Measurements from ENCODE around the gene MALSU1.
"Not testable (repeated sequence)": the region's sequence is repeated elsewhere in the genome, so short reads cannot be mapped to it uniquely, and the experiment has no call there.

MALSU1 gene

DNA sequence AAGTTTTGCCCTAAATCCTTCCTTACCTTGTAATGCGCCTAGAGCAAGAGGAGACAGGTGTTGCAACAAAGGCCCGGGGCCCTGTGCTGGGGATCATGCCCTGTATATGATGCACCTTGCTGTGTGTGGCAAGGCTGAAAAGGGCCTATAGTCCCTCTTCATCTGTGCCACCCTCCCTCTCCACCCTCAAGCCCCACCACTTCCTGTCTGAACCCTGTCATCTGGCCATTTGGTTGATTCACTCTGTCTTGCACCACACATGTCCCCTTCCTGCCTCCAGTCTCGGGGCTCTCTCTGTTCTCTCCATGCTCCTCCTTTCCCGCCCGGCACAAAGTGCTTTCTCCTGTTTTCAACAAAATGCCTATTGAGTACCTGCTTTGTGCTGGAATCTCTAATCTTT is 11.5 kb upstream of the MALSU1 start:
- DNase-seq = no peak

DNA sequence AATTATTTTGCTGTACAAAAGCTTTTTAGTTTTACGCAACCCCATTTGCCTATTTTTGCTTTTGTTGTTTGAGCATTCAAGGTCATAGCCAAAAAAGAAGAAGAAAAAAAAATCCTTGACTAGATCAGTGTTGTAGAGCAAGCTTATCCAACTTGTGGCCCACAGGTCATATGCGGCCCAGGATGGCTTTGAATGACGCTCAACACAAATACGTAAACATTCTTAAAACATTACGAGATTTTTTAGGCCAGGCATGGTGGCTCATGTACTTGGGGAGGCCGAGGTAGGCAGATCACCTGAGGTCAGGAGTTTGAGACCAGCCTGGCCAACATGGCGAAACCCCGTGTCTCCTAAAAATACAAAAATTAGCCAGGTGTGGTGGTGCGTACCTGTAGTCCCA is 8.1 kb upstream of the MALSU1 start:
- no peak for DNase-seq

DNA sequence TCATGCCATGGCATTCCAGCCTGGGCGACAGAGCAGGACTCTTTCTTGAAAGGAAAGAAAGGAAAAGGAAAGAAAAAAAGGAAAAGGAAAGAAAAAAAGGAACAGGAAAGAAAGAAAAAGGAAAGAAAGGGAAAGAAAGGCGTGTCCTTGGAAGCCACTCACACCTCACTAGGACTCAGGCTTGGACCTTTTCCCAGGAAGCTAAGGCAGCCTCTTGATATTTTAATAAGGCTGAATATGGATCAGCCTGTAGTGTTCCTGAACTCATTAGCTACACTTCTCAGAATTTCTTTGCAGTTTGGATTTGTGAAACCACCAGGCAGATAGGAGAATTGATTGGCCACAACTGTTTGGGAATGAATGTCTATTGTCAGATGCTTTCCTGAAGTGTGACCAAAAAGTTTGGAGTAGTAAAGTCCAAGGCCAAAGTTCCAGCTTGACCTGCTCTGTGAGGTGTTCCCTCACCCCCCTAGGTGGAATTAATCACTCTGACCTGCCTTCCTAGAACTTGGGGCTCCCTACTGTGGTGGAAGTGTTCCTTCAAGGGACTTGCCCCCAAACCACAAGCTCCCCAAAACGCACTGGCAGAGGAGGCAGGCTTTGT is 7.1 kb upstream of the MALSU1 start:
- DNase-seq = no peak

DNA sequence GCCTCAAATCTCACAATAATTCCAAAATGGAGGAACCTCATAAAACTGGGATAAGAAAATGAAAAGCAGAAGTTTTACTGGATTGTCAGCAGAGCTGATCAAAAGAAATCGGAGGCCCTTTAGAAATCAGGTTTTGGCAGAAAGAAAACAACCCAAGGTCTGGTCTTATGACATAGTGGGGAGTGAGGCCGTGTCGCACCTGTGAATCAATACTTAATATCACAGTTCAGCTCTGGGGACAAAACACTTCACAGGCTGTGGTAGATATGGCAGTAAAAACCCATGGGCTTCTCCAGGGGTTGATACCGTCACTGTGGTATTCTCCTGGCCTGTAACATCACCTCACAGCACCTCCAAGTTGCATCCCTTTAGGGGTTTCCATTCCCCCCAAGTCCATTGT is 6.5 kb upstream of the MALSU1 start:
- DNase-seq = no peak

DNA sequence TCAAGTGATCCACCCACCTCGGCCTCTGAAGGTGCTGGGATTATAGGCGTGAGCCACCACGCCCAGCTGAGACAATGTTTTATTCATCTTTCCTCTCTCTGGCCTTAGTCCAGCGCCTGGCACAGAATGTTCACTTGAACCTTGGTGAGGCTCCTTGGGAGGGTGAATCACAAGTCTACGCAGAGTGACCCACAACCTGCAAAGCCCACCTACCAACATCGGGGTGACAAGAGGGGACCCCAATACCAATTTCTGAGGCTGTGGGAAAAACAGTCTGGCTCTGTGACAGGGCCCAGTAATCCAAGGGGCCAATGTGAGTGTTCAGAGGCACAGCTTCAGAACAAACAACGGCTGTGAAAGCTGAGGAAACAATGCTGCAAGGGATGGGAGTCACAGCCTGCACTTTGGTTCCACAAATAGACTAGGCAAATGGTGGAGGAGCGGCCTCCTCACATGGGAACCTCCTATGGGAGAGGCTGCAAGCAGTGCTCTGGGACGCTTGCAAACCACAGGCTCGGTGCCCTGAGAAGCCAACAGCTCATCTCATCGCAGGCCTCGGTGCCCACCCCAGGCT is 5.6 kb upstream of the MALSU1 start:
- DNase-seq = no peak

DNA sequence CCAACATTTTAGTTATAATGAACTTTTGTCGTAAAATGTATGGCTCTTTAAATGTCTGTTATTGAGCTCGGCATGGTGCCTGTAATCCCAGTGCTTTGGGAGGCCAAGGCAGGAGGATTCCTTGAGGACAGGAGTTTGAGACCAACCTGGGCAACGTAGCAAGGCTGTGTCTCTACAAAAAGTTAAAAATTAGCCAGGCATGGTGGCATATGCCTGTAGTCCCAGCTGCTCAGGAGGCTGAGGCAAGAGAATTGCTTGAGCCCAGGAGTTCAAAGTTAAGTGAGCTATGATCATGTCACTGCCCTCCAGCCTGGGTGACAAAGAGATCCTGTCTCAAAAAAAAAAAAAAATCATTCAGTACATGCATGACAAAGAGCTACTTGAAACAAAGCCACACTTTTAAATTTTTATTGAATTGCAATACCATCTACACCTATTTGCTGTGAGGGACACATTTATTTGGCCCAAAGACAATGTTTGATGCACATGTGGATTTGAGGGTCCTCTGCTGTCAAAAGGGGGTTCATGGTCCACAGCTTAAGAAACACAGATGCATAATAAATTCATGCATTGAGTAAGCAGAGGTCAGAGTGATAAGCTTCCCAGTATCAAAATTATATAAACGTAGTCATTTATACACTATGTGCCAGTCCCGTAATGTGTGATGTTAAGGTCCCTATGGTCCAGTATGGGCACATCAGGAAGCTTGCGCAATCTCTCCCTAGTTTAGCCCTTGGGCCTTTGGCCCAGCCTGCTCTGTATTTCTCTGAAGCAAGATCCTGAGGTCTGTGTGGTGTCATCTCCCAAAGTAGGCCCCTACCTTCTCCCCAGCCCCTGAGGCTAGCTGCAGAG is 4.4 kb upstream of the MALSU1 start:
- DNase-seq = no peak

DNA sequence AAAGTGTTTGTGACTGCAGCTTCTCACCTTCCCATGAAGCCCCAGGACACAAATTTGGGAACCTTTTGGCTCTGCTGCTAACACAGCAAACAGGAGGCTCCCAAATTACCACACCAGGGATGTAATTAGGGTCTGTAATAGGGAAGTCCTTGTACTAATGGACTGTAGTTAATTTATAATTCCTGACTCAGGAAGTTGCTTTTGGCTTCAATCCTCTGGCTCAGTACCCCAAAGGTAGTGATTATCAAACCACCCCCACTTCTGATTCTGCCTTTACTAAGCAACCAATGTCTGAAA is 3.8 kb upstream of the MALSU1 start:
- no peak for DNase-seq

DNA sequence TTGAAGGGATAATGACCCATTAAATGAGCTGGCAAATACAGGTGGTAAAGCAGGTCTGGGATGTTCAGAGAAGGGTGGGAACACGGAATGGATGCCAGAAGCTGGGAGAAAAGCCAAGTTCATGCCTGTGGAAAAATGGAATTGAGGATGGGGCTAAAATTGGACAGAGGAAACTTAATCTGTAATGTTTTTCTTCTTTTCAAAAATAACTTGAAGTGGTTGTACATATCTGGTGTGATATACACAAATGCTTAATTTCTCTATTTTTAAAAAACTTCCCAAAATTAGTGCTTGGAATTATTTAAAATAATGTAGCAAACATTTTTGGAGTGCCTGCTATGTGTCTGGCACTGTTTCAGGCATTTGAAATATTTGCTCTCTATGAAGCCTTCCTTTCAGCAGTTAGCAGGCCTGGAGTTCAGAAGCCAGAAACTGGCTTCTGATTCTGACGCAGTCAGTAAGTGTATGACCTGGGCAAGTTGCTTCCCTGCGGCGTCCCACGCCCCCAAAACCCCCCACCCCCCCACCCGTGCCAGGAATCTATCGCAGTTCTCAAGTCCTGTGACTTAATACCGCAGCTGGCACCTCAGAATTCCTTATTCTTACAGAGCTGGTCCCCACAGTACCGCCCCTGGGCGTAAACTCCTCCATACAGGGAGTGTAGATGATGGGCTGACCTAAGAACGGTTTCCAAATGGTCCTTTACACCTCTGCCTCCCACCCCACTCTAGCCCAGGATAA is 828 bp upstream of the MALSU1 start:
- no peak for DNase-seq

DNA sequence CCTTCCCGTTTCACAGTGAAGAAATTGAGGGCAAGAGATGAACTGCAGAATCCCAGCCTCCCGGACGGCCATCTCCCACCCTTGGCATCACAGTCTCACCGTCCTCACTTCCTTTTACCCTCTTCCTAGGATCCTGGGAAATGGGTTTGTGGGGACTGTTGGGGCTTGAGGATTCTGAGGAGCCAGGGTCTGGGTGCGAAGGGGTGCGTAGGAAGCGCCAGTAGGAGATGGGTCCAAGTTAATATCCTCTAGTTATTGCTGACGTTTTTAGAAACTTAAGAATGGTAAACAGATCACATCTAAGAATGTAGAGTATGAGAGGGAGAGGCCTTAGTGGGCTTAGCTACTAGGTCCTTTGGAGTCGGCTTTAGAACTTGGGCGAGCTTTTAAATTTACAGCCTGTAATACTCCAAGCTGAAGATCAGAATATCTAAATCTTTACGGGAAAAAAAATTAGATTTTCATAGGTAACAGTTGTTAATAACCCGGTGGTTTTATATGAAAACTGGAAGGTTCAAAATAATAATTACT is 696 bp downstream of the MALSU1 start:
- DNase-seq = no peak

DNA sequence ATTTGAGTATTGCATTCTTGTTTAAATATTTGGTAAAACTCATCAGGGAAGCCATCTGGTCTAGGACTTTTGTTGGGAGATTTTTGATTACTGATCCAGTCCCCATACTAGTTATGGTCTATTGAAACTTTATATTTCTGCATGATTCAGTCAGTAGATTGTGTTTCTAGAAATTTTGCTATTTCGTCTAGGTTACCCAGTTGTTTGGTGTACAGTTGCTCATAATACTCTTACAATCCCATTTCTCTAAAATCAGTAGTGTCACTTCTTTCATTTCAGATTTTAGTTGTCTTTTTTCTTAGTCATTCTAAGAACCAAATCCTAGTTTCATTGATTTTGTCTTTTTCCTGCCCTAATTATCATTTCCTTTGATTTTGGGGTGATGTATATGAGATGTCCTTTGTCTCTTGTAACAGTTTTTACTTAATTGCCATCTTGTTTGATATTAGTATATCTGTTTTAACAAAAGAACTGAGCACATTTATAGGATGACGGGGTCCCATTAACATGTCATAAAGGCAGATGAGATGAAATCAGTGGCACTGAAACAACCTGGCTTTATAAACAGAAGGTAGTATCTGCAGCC is 7.9 kb downstream of the MALSU1 start:
- DNase-seq = no peak

DNA sequence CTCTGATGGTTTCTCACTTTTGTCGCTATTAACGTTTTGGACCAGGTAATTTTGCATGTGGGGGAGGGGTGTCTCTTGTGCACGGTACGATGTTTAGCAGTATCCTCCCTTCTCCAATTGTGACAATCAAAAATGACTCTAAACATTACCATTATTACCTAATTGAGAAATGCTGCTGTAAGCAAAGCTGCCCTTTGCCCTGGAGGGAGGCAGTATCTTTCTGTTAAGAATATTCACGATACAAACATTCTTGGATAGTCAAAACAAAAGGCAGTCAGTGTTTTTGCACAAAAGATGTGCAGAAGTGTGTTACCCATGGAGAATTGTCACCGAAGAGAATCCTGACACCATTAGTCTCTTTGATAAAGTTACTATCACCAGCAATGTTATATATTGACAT is 9.6 kb downstream of the MALSU1 start:
- no peak for DNase-seq

DNA sequence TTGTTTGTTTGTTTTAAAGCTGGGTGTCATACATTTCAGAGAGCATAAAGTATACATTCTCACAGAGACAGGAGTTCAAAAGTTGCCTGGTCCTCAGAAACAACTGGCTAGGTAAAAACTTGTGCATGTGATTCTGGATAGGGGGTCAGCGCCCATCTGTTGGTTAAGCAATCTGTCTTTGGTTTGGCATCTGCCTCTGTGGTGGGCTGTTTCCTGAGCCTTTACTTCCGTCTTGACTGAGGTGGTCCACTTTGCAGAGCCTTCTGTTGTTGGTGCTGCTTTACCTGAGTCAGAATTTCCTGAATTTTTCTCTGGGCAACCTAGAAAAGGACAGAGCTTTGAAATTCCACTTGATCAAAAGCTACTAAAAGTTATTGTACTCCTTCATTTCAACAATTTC is 13.0 kb downstream of the MALSU1 start:
- not testable (repeated sequence) for DNase-seq

DNA sequence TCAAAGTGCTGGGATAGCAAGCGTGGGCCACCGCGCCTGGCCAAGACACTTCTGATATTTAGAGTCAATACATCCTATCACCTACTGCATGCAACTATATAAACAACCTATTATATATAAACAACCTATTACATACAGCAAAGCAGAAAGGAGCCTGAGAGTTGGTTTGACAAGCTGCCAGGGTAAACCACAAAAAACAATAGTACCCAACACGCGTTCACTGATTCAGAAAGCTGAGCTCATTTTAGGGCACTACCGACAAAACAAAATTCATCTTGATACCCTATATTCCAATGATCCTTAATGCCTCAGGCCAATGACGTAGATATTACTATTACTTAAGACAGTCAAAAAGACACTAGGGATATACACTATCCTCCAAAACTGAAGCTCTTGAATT is 16.2 kb downstream of the MALSU1 start:
- DNase-seq = no peak

DNA sequence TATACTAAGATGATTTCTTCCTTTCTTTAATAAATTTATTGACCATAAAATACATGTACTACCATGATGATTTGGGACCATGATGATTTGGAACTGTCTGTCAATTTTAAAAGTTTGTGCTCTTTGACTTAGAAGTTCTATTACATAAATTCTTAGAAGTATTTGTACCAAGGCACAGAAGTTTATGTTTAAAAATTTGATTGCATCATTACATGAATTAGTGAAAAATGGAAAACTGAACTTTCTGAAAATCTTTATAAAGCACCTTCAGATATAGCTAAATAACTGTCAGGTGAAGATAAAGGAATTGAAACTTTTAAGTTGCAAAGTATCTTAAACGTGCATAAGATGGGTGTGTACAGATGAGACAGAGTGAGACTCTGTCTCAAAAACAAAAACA is 32.0 kb downstream of the MALSU1 start:
- no peak for DNase-seq

DNA sequence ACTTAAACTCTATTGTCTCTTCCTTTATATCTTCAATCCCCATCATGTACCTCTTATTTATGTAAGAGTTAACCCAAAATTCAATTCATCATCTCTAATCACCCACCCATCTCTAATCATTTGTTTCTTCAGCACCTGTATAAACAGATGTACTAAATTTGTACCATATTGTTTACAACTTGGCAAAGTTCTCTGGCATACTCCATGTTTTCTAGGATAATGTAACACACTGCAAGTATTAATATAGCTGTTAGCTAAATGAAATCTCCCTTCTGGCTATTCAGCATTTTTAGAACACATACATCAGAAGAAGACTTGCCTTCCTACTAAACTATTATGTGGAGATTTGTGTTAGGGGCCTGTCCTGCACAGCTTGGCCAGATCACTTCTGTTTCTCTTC is 33.1 kb downstream of the MALSU1 start:
- DNase-seq = no peak

DNA sequence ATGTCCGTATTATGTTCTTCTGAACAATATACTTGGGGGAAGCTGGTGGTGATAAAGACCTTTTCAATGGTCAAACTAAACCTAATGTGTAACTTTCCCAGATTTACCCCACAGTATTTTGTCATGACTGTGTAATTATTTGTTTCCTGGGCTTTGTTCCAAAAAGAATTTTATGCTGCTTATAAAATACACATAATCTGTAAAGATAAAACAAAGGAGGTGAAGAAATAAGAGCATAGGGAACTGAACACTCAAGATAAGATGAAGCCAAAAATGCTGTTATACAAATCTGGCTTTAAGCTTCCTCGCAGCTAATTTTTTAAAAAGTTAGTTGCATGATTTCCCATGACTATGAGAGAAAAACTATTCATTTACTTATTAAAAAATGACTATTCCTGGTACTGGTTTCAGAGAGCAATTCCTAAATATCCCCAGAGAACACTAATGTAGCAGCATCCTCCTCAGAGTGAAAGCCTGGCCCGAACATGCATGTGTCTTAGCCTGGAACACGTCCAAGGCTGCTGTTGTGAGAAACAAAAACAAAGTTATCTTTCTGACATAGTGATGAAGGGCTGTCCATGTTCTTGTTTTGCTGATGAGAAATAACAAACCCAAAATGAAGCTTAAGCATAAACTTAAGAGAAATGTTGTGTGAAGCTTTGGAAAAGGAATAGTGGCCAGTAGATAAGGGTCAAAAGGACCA is 33.9 kb downstream of the MALSU1 start:
- DNase-seq = no peak

DNA sequence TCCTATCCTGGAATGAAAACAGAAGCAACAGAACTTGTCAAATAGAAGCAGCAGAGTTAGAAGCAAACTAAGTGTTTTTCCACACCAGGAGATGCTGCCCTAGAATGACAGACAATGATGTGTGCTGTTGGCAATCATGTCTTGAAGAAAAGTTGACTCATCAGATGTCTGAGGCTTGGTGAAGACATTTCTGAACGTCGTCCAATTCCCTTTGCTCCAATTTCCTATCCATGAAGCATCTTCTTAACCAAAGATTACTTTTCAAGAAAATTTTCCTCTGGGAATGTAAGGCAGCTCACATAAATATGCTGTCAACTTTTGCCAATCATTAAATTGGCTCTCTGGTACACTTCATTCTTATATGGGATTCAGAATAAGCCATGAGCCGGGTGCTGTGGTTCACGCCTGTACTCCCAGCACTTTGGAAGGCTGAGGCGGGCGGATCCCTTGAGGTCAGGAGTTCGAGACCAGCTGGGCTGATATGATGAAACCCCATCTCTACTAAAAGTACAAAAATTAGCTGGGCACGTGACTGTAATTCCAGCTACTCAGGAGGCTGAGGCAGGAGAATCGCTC is 34.6 kb downstream of the MALSU1 start:
- DNase-seq = no peak

DNA sequence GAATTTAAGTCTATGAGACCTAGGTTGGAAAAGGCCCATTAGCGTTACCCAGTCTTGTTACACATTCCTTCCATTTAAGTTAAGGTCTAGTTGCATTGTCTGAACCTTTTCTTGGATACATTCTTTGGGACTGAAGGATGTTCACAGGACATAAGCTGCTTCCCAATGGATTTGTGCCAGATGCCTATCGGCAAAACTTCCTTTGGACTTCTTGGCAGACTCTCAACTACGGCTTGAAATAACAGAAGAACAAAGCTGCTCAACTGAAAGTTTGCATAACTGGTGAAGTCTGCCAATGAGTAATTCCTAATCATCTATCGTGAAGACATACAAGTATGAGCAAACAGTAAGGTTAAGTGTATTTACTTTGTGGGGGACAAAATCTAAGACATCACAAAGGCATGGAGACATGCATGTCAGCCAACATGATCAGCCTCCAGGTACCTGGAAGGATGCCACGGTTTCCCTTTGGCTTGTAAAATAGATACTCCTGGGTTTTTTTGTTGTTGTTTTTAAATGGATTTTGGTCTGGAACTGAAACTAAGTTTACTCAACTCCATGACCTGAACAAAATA is 35.4 kb downstream of the MALSU1 start:
- DNase-seq = no peak

DNA sequence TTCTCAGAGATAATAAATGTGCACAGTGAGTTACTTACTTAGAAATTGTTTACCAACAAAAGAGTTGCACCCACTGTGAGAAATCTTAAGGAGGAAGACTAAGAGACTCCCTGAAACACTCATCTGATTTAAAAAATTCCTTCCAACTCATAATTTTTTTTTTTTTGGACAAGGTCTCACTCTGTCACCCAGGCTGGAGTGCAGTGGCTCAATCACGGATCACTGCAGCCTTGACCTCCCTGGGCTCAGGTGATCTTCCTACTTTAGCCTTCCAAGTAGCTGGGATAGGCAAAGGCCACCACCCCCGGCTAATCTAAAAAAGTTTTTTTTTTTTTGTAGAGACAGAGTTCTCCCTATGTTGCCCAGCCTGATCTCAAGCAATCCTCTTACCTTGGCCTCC is 36.0 kb downstream of the MALSU1 start:
- DNase-seq = no peak

DNA sequence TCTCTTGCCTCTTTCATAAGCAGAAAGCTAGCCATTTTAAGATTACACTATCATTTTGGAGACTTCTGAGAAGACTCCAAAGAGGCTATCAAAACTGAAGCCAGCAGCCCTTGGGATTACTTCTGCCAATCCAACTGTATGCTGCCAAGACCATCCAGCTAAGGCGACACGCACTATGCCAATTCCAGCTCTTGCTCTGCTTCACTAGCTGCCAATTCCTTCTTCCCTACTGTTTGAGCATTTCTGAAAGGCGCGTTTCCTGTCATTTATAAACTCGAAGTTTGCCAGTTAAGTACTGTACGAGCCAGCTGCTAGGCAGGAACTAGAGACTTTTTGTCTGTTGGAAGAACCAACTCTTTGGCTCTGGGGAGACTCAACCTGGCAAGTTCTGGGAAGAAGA is 36.5 kb downstream of the MALSU1 start:
- no peak for DNase-seq

DNA sequence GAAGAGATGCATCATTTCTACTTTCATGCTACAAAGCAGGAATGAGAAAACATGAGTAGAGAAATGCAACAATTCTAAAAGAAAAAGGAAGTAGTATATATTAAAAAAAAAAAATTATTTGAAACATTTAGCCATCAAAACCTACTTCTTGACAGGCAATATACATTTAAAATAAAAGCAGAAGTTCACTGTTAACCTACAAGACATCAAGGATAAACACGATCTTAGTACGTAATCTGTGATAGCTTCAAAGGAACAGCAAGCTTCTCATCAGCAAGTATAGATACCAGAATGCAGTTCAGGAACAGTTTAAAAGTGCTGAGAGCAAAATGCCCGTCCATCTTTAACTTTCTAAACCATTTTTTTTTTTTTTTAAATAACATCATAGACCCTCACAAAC is 36.9 kb downstream of the MALSU1 start:
- DNase-seq = no peak

DNA sequence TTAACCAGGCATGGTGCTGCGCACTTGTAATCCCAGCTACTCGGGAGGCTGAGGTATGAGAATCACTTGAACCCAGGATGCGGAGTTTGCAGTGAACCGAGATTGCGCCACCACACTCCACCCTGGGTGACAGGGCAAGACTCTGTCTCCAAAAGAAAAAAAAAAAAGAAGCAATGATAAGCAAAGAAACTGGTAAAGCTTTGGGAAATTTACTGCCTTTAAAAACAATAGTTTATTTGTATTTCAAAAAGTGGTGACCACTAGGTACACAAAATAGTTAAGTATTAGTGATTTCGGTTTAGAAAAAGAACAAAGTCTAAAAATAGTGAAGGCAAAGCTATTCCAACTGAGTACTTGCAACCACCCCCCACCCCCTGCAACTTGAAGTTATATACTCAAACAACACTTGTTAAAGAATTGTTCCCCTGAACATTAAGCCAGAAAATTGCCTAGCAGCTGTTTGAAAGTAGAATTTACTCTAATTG is 37.7 kb downstream of the MALSU1 start:
- DNase-seq = no peak

Measured in activated CD8-positive, alpha-beta memory T cell treated with anti-CD3 and anti-CD28 coated beads, Interleukin-2, amount 50 U/mL, for 4 hours (primary cell).